ENCODE results near the gene NME4.

GRCh38 chr16:350203-350602 is 46.8 kb upstream of the NME4 start:
- no peak for TF ChIP-seq CEBPB (IDR thresholded peaks at IDR 0.05)
- TF ChIP-seq RAD21 (IDR thresholded peaks at IDR 0.05; ENCODE audit: low read depth): no peak
- TF ChIP-seq REST (IDR thresholded peaks at IDR 0.05; ENCODE audit: low read depth): no peak
- no peak for TF ChIP-seq TAF1 (IDR thresholded peaks at IDR 0.05; ENCODE audit: low read depth)
- TF ChIP-seq YY1 (IDR thresholded peaks at IDR 0.05; ENCODE audit: low read depth): no peak
- TF ChIP-seq EP300 (IDR thresholded peaks at IDR 0.05; ENCODE audit: borderline replicate concordance): no peak
- no peak for TF ChIP-seq NFIC (IDR thresholded peaks at IDR 0.05)
- TF ChIP-seq CREB1 (IDR thresholded peaks at IDR 0.05; ENCODE audit: low read depth): no peak
- no peak for TF ChIP-seq FOXM1 (IDR thresholded peaks at IDR 0.05; ENCODE audit: borderline replicate concordance, low read depth)
- TF ChIP-seq EGR1 (IDR thresholded peaks at IDR 0.05): no peak

All from Ishikawa (cell line).